ENCODE results near the gene AHSG. TPM values are rescaled to one million over a fixed set of nuclear protein-coding genes. Genes with fewer than 3 reads are reported as not detected.
"Not testable (repeated sequence)": the region's sequence is repeated elsewhere in the genome, so short reads cannot be mapped to it uniquely, and the experiment has no call there.

Gene AHSG
- total RNA-seq, 6 experiments from 2014 or later, result 718 to 1,905 (median 1,079) TPM

GRCh38 chr3:186577521-186577920, 35.3 kb upstream of the AHSG start:
- Histone ChIP-seq H3K4me1 (peaks cover 0 to 3% (median 0%) of the 10 kb centered on the region in 4 donors), H3K4me3 (no peak overlapping the region), H3K36me3 (peaks cover 8 to 81% (median 41%) of the 10 kb centered on the region in 4 donors), H3K9me3 (no peaks in the 10 kb centered on the region), H3K27me3 (no peaks in the 10 kb centered on the region), H3K27ac (no peak overlapping the region)
- 51% methylated on average over 2 of the region's 2 CpGs for WGBS (ENCODE audit: insufficient coverage, low coverage, low lambda C conversion rate, missing lambda C conversion rate)
- ATAC-seq (no peak), DNase-seq (no peak)
- TF ChIP-seq, protein P1, sequence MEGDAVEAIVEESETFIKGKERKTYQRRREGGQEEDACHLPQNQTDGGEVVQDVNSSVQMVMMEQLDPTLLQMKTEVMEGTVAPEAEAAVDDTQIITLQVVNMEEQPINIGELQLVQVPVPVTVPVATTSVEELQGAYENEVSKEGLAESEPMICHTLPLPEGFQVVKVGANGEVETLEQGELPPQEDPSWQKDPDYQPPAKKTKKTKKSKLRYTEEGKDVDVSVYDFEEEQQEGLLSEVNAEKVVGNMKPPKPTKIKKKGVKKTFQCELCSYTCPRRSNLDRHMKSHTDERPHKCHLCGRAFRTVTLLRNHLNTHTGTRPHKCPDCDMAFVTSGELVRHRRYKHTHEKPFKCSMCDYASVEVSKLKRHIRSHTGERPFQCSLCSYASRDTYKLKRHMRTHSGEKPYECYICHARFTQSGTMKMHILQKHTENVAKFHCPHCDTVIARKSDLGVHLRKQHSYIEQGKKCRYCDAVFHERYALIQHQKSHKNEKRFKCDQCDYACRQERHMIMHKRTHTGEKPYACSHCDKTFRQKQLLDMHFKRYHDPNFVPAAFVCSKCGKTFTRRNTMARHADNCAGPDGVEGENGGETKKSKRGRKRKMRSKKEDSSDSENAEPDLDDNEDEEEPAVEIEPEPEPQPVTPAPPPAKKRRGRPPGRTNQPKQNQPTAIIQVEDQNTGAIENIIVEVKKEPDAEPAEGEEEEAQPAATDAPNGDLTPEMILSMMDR (IDR thresholded peaks at IDR 0.05), result no peak
- TF ChIP-seq POLR2A (IDR thresholded peaks at IDR 0.05), result no peak
- intact Hi-C loops (cut with DNase I), result no loop called here

- DNase-seq (no peak), ATAC-seq (no peak)
- intact Hi-C loops (cut with DNase I), result no loop called here
- H3K27me3 ChIP-seq, result no peaks in the 10 kb centered on the region
- WGBS (ENCODE audit: insufficient coverage, low coverage, low lambda C conversion rate, missing lambda C conversion rate), result 84% methylated on average over 3 of the region's 3 CpGs
- no peak overlapping the region for H3K4me3 ChIP-seq
- no peaks in the 10 kb centered on the region for H3K4me1 ChIP-seq
- H3K27ac ChIP-seq, result no peak overlapping the region
- H3K9me3 ChIP-seq, result no peaks in the 10 kb centered on the region
- peaks cover 12 to 97% (median 48%) of the 10 kb centered on the region in 4 donors for H3K36me3 ChIP-seq
- TF ChIP-seq POLR2A (IDR thresholded peaks at IDR 0.05), result no peak
Measured at GRCh38 chr3:186580785-186581184, 32.1 kb upstream of the AHSG start.

DNA sequence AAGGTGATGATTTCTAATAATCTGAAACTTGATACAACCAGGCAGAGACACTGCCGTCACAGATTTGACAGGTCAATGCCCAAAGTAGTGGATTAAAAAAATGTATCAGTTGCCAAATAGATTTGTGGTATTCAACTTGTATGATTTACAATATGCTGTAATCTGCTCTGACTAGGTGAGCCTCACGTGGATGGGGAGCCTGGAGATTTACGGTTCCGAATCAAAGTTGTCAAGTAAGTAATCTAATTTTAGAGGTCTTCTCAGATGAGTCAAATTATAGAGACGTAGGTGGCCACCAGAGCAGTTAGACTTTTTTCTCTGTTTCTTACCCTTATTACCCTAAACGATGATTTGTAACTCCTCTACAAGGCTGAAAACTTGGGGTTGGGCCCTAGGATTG, 30.3 kb upstream of the AHSG start:
- no peak overlapping the region for H3K4me3 ChIP-seq
- WGBS (ENCODE audit: insufficient coverage, low coverage, low lambda C conversion rate, missing lambda C conversion rate), result 89% methylated on average over 6 of the region's 6 CpGs
- peaks cover 7 to 84% (median 39%) of the 10 kb centered on the region in 4 donors for H3K36me3 ChIP-seq
- no peak overlapping the region for H3K27ac ChIP-seq
- ATAC-seq (no peak), DNase-seq (no peak)
- no peaks in the 10 kb centered on the region for H3K27me3 ChIP-seq
- intact Hi-C loops (cut with DNase I), result no loop called here
- H3K4me1 ChIP-seq, result no peaks in the 10 kb centered on the region
- TF ChIP-seq, protein P1 (IDR thresholded peaks at IDR 0.05), result no peak
- TF ChIP-seq POLR2A (IDR thresholded peaks at IDR 0.05), result no peak
- no peaks in the 10 kb centered on the region for H3K9me3 ChIP-seq

DNA sequence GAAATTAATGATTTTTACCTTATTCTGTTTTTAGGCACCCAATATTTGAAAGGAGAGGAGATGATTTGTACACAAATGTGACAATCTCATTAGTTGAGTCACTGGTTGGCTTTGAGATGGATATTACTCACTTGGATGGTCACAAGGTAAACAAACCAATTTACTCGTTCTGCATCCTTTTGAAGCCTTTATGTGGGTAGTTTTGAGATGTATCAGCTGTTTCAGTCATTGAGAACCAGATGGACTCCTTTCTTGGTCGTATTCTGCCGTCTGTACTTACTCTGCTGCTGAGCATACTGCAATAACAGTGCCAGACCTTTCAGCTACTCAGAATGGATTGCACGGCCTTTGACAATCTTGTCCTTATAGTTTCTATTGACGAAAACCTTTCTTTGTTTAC, 29.0 kb upstream of the AHSG start:
- 74% methylated on average over 5 of the region's 5 CpGs for WGBS (ENCODE audit: insufficient coverage, low coverage, low lambda C conversion rate, missing lambda C conversion rate)
- no peak for ATAC-seq

GRCh38 chr3:186586245-186586644, 26.6 kb upstream of the AHSG start:
- H3K27ac ChIP-seq; H3K27me3 ChIP-seq; ATAC-seq; H3K9me3 ChIP-seq; DNase-seq; intact Hi-C loops (cut with DNase I); H3K4me3 ChIP-seq: not testable (repeated sequence)
- Histone ChIP-seq H3K36me3 (peaks cover 7 to 48% (median 22%) of the 10 kb centered on the region in 4 donors), H3K4me1 (peaks cover 0 to 20% (median 6%) of the 10 kb centered on the region in 4 donors)
- 95% methylated on average over 2 of the region's 9 CpGs for WGBS (ENCODE audit: insufficient coverage, low coverage, low lambda C conversion rate, missing lambda C conversion rate)

More for the DNA sequence above, 29.0 kb upstream of the AHSG start:
- TF ChIP-seq POLR2A (IDR thresholded peaks at IDR 0.05), result no peak
- TF ChIP-seq, protein P1 (IDR thresholded peaks at IDR 0.05), result no peak
- H3K36me3 ChIP-seq, result peaks cover 7 to 71% (median 33%) of the 10 kb centered on the region in 4 donors
- no peaks in the 10 kb centered on the region for H3K9me3 ChIP-seq
- no peak for DNase-seq
- intact Hi-C loops (cut with DNase I), result no loop called here
- H3K4me1 ChIP-seq, result peaks cover 0 to under 1% (median 0%) of the 10 kb centered on the region in 4 donors
- H3K27ac ChIP-seq, result no peak overlapping the region
- H3K27me3 ChIP-seq, result no peaks in the 10 kb centered on the region
- no peak overlapping the region for H3K4me3 ChIP-seq

- intact Hi-C loops (cut with DNase I), result no loop called here
- no peaks in the 10 kb centered on the region for H3K27me3 ChIP-seq
- ATAC-seq, result no peak
Measured at GRCh38 chr3:186587183-186587582, 25.7 kb upstream of the AHSG start.

More at GRCh38 chr3:186587183-186587582, 25.7 kb upstream of the AHSG start:
- TF ChIP-seq, protein P1 (IDR thresholded peaks at IDR 0.05), result no peak
- no peak for TF ChIP-seq POLR2A (IDR thresholded peaks at IDR 0.05)
- peaks cover 7 to 39% (median 17%) of the 10 kb centered on the region in 4 donors for H3K36me3 ChIP-seq
- no peak overlapping the region for H3K27ac ChIP-seq
- H3K9me3 ChIP-seq, result no peaks in the 10 kb centered on the region
- DNase-seq, result no peak
- H3K4me3 ChIP-seq, result no peak overlapping the region
- H3K4me1 ChIP-seq, result peaks cover 0 to 20% (median 6%) of the 10 kb centered on the region in 4 donors
